Hepatocyte (in vitro differentiated cells): Measurements from ENCODE around the gene MVB12B.

Experiments
- CTCF ChIP-seq: fragments of 200-600 bp; sonication (generic); IDR thresholded peaks from 2 replicates; pipeline ENCODE4 v1.5.1; 2016; ENCODE audit warnings: antibody characterized with exemption, mild to moderate bottlenecking; ENCODE audit not compliant: poor library complexity
- EZH2 ChIP-seq: fragments of 200-600 bp; sonication (generic); IDR thresholded peaks from 2 replicates; pipeline ENCODE4 v1.6.1; 2016; ENCODE audit warnings: antibody characterized with exemption, mild to moderate bottlenecking, borderline replicate concordance

DNA sequence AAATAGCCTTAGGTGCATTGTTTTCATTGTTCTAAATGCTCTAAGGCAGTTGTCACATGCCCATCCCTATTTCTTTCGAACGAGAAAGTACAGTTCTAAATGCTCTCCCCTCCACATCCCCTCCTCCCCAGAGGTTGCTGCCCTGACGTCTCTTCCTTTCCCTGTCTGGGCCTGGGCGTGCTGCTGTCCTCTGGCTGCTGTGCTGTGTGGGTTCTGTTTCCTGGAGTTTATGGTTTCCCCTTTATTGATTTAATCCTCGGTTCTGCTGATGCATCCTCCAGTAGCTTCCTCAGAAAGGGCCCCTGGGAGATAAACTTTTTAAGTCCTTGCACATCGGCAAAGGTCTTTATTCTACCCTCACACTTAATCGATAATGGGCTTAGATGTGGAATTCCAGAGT lies 48.8 kb downstream of the MVB12B start:
- no peak for TF ChIP-seq CTCF
- no peak for TF ChIP-seq EZH2
